ENCODE data around the gene DIPK2B. TPM values are rescaled to one million over a fixed set of nuclear protein-coding genes. Genes with fewer than 3 reads are reported as not detected.

The DIPK2B gene
- total and polyA plus RNA-seq, 2 of the 4 experiments (the other 2 are of a cell fraction): not detected

DNA sequence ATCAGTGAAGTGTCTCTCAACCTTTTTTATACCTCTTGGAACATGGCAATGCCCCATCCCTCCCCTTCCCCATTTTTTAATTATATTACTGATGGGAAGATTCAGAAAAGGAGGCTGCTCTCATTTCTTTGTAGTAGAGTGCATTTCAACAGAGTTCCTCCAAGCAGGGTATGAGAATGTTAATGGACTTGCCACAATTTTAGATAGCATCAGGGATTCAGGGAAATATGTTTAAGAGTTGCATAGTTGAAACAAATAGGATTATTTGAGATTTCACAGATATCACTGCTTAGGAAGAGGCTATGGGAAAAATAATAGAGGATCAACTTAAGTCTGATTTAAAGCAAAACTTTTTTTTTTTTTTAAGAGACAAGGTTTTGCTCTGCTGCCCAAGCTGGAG lies 46.2 kb downstream of the DIPK2B start:
- no peak overlapping the region for H3K23ac ChIP-seq (ENCODE audit: low read depth, low read length)
- POLR2A ChIA-PET (ENCODE audit: unreplicated experiment): no interaction called here
- no peaks in the 10 kb centered on the region for H3K9me1 ChIP-seq (ENCODE audit: insufficient read depth, low read length)
- ATAC-seq (ENCODE audit: low read depth): no peak
- peaks cover 12% of the 10 kb centered on the region; the same call in 1 of the 2 replicates for H3K27me3 ChIP-seq (ENCODE audit: control insufficient read depth, insufficient read depth, low read length)
- H3K79me1 ChIP-seq (ENCODE audit: low read depth in 1 of 2, low read length in 2 of 2): no peaks in the 10 kb centered on the region
- H2BK5ac ChIP-seq (ENCODE audit: low read depth, low read length, poor library complexity, severe bottlenecking): no peak overlapping the region
- no peaks in the 10 kb centered on the region for H3K4me1 ChIP-seq (ENCODE audit: control insufficient read depth, insufficient read depth, low read length)
- no peaks in the 10 kb centered on the region for H3K36me3 ChIP-seq (ENCODE audit: control insufficient read depth, insufficient read depth, low read length)
- H3K9ac ChIP-seq (ENCODE audit: low read depth, low read length): no peak overlapping the region
- H2AFZ ChIP-seq (replicated peaks; ENCODE audit: low read length, poor library complexity): no peak overlapping the region
- no peak overlapping the region for H2BK120ac ChIP-seq (ENCODE audit: low read depth, low read length)
- no peak overlapping the region for H4K91ac ChIP-seq (ENCODE audit: insufficient read depth, low read depth, low read length)
- H4K8ac ChIP-seq (ENCODE audit: low read depth in 2 of 2, low read length in 2 of 2): no peak overlapping the region
- no peak overlapping the region for H2BK15ac ChIP-seq (ENCODE audit: low read depth, low read length)
- H4K20me1 ChIP-seq (ENCODE audit: insufficient read depth, low read length): no peaks in the 10 kb centered on the region
- no peak overlapping the region for H2AK9ac ChIP-seq (replicated peaks; ENCODE audit: low read depth, low read length, poor library complexity)
- in situ Hi-C loops (cut with MboI; ENCODE audit: low sequenced_read_pairs): no loop called here
- no peak overlapping the region for H3K14ac ChIP-seq (replicated peaks; ENCODE audit: low read depth, low read length)
- no peak overlapping the region for H3K4me3 ChIP-seq (ENCODE audit: insufficient read depth, low read depth, low read length)
- H3K18ac ChIP-seq (ENCODE audit: low read depth, low read length): no peak overlapping the region
- H2BK20ac ChIP-seq (ENCODE audit: low read depth, low read length): no peak overlapping the region
- H3K56ac ChIP-seq (ENCODE audit: extremely low read depth, insufficient read depth, low read length): no peak overlapping the region
- no peak overlapping the region for H4K5ac ChIP-seq (ENCODE audit: low read depth, low read length)
- no peak overlapping the region for H3K4ac ChIP-seq (ENCODE audit: low read depth, low read length)
- intact Hi-C loops (cut with micrococcal nuclease): no loop called here
- H2AK5ac ChIP-seq (ENCODE audit: low read depth, low read length): no peak overlapping the region
- no peaks in the 10 kb centered on the region for H3K9me3 ChIP-seq (ENCODE audit: control insufficient read depth, insufficient read depth, low read length)
- no peak overlapping the region for H3K27ac ChIP-seq (ENCODE audit: insufficient read depth, low read length)
- CTCF ChIA-PET: no interaction called here
- BruUV-seq (replicated peaks): no TSS peak
- H3K4me2 ChIP-seq (ENCODE audit: low read depth, low read length): no peak overlapping the region
- TF ChIP-seq BHLHE40 (IDR thresholded peaks at IDR 0.05; ENCODE audit: low read depth, low read length) (no peak), RFX5 (IDR thresholded peaks at IDR 0.05; ENCODE audit: low read depth, low read length) (no peak), MXI1 (IDR thresholded peaks at IDR 0.05; ENCODE audit: borderline replicate concordance, low read depth, low read length) (no peak), FOS (IDR thresholded peaks at IDR 0.05; ENCODE audit: low read depth, low read length) (no peak), USF2 (IDR thresholded peaks at IDR 0.05; ENCODE audit: low read depth, low read length) (no peak)
- no peak for DNase-seq
- dilution Hi-C loops (cut with HindIII; ENCODE audit: low sequenced_read_pairs, unreplicated experiment): no loop called here

Measured in IMR-90 (cell line).